Suprapubic skin (tissue), 4 donors: ENCODE data around the gene UCHL1. TPM values are rescaled to one million over a fixed set of nuclear protein-coding genes. Genes with fewer than 3 reads are reported as not detected.

ENCODE experiments used
- DNase-seq, 2 donors: peaks; one replicate each; pipeline ENCODE4 v3.0.0-alpha.2; 2019; ENCODE audit warnings: low spot score in 2 of 2
- H3K27ac ChIP-seq: fragments of 200-600 bp; sonication (generic); one replicate; pipeline ENCODE4 v1.5.1; 2019
- H3K27me3 ChIP-seq: fragments of 200-600 bp; sonication (generic); one replicate; pipeline ENCODE4 v1.5.1; 2019
- H3K36me3 ChIP-seq: fragments of 200-600 bp; sonication (generic); one replicate; pipeline ENCODE4 v1.5.1; 2019
- H3K4me1 ChIP-seq: fragments of 200-600 bp; sonication (generic); one replicate; pipeline ENCODE4 v1.5.1; 2019
- H3K4me3 ChIP-seq: fragments of 200-600 bp; sonication (generic); one replicate; pipeline ENCODE4 v1.5.1; 2019; ENCODE audit warnings: mild to moderate bottlenecking
- H3K9me3 ChIP-seq: fragments of 200-600 bp; sonication (generic); one replicate; pipeline ENCODE4 v1.5.1; 2019
- CTCF ChIP-seq, 2 donors: fragments of 200-600 bp in 1 of 2; fragments of 450-650 bp in 1 of 2; sonication (generic) in 1 of 2; IDR thresholded peaks; one replicate each; pipeline ENCODE4 v1.5.1; 2016 to 2019; ENCODE audit warnings: antibody characterized with exemption in 2 of 2, mild to moderate bottlenecking in 1 of 2, moderate library complexity in 1 of 2
- EP300 ChIP-seq: sonication (generic); formaldehyde crosslinking; IDR thresholded peaks from one replicate; pipeline ENCODE4 v1.6.1; 2017; ENCODE audit warnings: antibody characterized with exemption
- POLR2A ChIP-seq, 2 donors: fragments of 450-650 bp; IDR thresholded peaks; one replicate each; pipeline ENCODE4 v1.6.1; 2017; ENCODE audit warnings: antibody characterized with exemption in 2 of 2, mild to moderate bottlenecking in 2 of 2, moderate library complexity in 2 of 2
- POLR2AphosphoS5 ChIP-seq, 3 donors: sonication (generic); formaldehyde crosslinking; IDR thresholded peaks; one replicate each; pipeline ENCODE4 v1.6.1; 2017; ENCODE audit warnings: antibody characterized with exemption in 3 of 3
- WGBS: methylation state at CpG from one replicate; pipeline ENCODE4 v1.1.5; 2018; 5-methylcytosine and 5-hydroxymethylcytosine counted together
- total RNA-seq, 4 donors: library from RNA; depleted of rRNA; stranded (reverse); fragments of >200 nt; gene quantifications; one replicate each; pipeline ENCODE4 v1.1.0, GENCODE V29; 2016

UCHL1 gene
- total RNA-seq, 4 donors from 2014 or later = 2.1 to 13.8 (median 4.8) TPM

- WGBS = 17% methylated on average over 8 of the region's 8 CpGs
- peak overlapping the region; percentile 64 for H3K4me3 ChIP-seq
- H3K36me3 ChIP-seq = no peaks in the 10 kb centered on the region
- DNase-seq = no peak
- H3K27me3 ChIP-seq = no peaks in the 10 kb centered on the region
- H3K4me1 ChIP-seq = peaks cover 42% of the 10 kb centered on the region
- TF ChIP-seq POLR2A (IDR thresholded peaks at IDR 0.05) (no peak), CTCF (IDR thresholded peaks at IDR 0.05) (no peak), EP300 (no peak), POLR2AphosphoS5 (IDR thresholded peaks at IDR 0.05) (no peak)
- no peaks in the 10 kb centered on the region for H3K9me3 ChIP-seq
- H3K27ac ChIP-seq = peak overlapping the region; percentile 89
Observed at GRCh38 chr4:41215969-41216293, 40.8 kb upstream of the UCHL1 start.

DNA sequence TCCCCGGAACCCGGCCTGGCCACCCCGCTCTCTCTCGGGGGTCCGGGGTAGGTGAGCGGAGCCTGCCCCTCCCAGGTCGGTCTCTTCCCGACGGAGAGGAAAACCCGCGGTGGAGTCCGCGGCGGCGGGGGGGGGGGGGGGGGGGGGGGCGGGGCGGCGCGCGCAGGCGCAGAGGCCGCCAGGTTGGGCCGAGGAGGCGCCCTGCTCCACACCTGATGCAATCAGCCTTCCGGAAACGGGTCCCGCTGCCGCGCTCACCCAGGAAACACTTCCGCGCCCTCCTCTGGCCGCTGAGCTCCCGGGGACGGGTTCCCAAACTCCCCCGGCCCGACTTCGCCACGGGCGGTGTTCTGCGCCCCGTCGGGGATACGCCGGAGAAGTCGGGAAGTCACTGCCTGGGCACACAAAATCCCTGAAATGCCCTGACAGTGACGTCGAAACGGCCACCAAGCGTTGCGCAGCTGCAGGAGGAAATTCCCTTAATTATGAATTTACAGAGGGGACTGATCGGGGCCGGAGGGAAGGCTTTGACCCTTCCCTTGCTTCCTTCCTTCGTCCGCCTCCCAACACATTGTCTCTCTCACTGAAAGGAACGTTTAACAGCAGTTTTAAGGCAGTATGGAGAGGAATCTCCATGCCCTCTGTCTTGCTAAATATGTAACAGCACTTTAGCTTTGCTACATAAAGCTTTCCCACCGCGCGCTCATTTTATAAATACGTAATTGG lies 40.3 kb upstream of the UCHL1 start:
- TF ChIP-seq POLR2AphosphoS5 (IDR thresholded peaks at IDR 0.05) (peak in 1 of 3 donors; percentile 65), CTCF (IDR thresholded peaks at IDR 0.05) (peak; percentile 1 to 44), EP300 (no peak)
- Histone ChIP-seq H3K4me1 (peaks cover 42% of the 10 kb centered on the region), H3K27me3 (no peaks in the 10 kb centered on the region), H3K9me3 (no peaks in the 10 kb centered on the region), H3K36me3 (no peaks in the 10 kb centered on the region), H3K4me3 (peak overlapping the region; percentile 64), H3K27ac (peak overlapping the region; percentile 89)
- WGBS = 4% methylated on average over 17 of the region's 59 CpGs
- peak; percentile 86 to 88 for DNase-seq

DNA sequence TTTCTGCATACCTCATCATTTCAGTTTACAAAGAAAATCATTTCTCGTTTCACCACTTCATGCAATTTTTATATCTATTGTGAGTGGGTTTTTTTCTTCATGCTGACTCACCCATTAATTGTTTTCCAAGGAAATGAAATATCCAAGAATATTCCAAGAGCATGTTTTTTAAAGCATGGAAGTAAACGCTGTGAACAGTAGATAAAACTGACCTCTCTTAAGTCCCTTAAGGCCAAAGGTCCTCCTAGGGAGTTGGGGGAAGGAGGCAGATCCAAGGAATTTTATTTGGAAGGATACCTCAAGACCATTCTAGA lies 39.8 kb upstream of the UCHL1 start:
- Histone ChIP-seq H3K9me3 (no peaks in the 10 kb centered on the region), H3K36me3 (no peaks in the 10 kb centered on the region), H3K27ac (peak overlapping the region; percentile 89), H3K27me3 (no peaks in the 10 kb centered on the region), H3K4me1 (peaks cover 40% of the 10 kb centered on the region), H3K4me3 (peak overlapping the region; percentile 64)
- no peak for DNase-seq
- 5% methylated on average over 2 of the region's 2 CpGs for WGBS
- TF ChIP-seq POLR2AphosphoS5 (IDR thresholded peaks at IDR 0.05) = no peak
- TF ChIP-seq CTCF (IDR thresholded peaks at IDR 0.05) = no peak
- no peak for TF ChIP-seq EP300
- TF ChIP-seq POLR2A (IDR thresholded peaks at IDR 0.05) = no peak

- H3K4me1 ChIP-seq = peaks cover 36% of the 10 kb centered on the region
- H3K4me3 ChIP-seq = no peak overlapping the region
- H3K27me3 ChIP-seq = no peaks in the 10 kb centered on the region
- H3K36me3 ChIP-seq = no peaks in the 10 kb centered on the region
- H3K9me3 ChIP-seq = no peaks in the 10 kb centered on the region
- no peak for TF ChIP-seq POLR2AphosphoS5 (IDR thresholded peaks at IDR 0.05)
- TF ChIP-seq CTCF (IDR thresholded peaks at IDR 0.05) = no peak
- no peak for TF ChIP-seq EP300
- TF ChIP-seq POLR2A (IDR thresholded peaks at IDR 0.05) = no peak
- 80% methylated on average over 2 of the region's 2 CpGs for WGBS
- no peak overlapping the region for H3K27ac ChIP-seq
- DNase-seq = no peak
Observed at GRCh38 chr4:41217374-41217773, 39.4 kb upstream of the UCHL1 start.

GRCh38 chr4:41218703-41219102 lies 38.0 kb upstream of the UCHL1 start:
- Histone ChIP-seq H3K27me3 (no peaks in the 10 kb centered on the region), H3K9me3 (no peaks in the 10 kb centered on the region), H3K36me3 (no peaks in the 10 kb centered on the region), H3K4me1 (peaks cover 23% of the 10 kb centered on the region), H3K4me3 (no peak overlapping the region), H3K27ac (no peak overlapping the region)
- no peak for DNase-seq
- WGBS = 91% methylated on average over 3 of the region's 3 CpGs
- TF ChIP-seq EP300 = no peak
- no peak for TF ChIP-seq POLR2A (IDR thresholded peaks at IDR 0.05)
